Adrenal gland (tissue), 12 donors: Measurements from ENCODE around the gene SRRT. TPM values are rescaled to one million over a fixed set of nuclear protein-coding genes. Genes with fewer than 3 reads are reported as not detected.
"Not testable (repeated sequence)": the region's sequence is repeated elsewhere in the genome, so short reads cannot be mapped to it uniquely, and the experiment has no call there.

ENCODE experiments used
- DNase-seq, 7 donors: peaks; one replicate each; pipeline ENCODE4 v3.0.0-alpha.2; 2019 to 2020
- H3K27ac ChIP-seq, 5 donors: fragments of 200-600 bp; sonication (generic) in 4 of 5; 1 replicate in 3 of 5; 2 replicates in 2 of 5; pipeline versions ENCODE4 v1.5.1 to v1.8.0; 2016 to 2020; ENCODE audit warnings: mild to moderate bottlenecking in 1 of 5
- H3K27me3 ChIP-seq: fragments of 200-600 bp; 2 replicates; pipeline ENCODE4 v1.8.0; 2021
- H3K36me3 ChIP-seq, 2 donors: fragments of 200-600 bp; replicated peaks in 1 of 2; 1 replicate in 1 of 2; 2 replicates in 1 of 2; pipeline versions ENCODE4 v1.5.1 to v1.8.0; 2018 to 2022
- H3K4me1 ChIP-seq, 2 donors: fragments of 200-600 bp; replicated peaks in 1 of 2; 1 replicate in 1 of 2; 2 replicates in 1 of 2; pipeline versions ENCODE4 v1.5.1 to v1.8.0; 2018 to 2021
- H3K4me3 ChIP-seq, 4 donors: fragments of 200-600 bp; sonication (generic) in 3 of 4; one replicate each; pipeline ENCODE4 v1.5.1; 2016 to 2018
- H3K9me3 ChIP-seq, 3 donors: fragments of 200-600 bp; sonication (generic) in 1 of 3; replicated peaks in 1 of 3; 1 replicate in 2 of 3; 2 replicates in 1 of 3; pipeline versions ENCODE4 v1.5.1 to v1.8.0; 2016 to 2021
- POLR2A ChIP-seq, 2 donors: fragments of 450-650 bp; IDR thresholded peaks; one replicate each; pipeline ENCODE4 v1.6.1; 2017; ENCODE audit warnings: antibody characterized with exemption in 2 of 2, mild to moderate bottlenecking in 2 of 2, moderate library complexity in 1 of 2
- WGBS, 4 donors: extraction: QIAGEN DNeasy Blood & Tissue Kit in 2 of 4; methylation state at CpG; one replicate each; pipeline versions ENCODE4 v1.1.5 to v1.1.7; 2013 to 2017; 5-methylcytosine and 5-hydroxymethylcytosine counted together
- intact Hi-C, 2 donors: fragments of 100-400 bp; cut with DNase I; formaldehyde crosslinking; loops; one replicate each; pipeline versions ENCODE4 v1.14.1 to v1.15.0; 2022 to 2023
- polyA plus RNA-seq, 3 donors: library from polyadenylated mRNA; stranded (reverse); fragments of 200-250 nt in 2 of 3; fragments of 350-450 nt in 1 of 3; fragmentation: Illumina TruSeq in 1 of 3; extraction: RNeasy Lipid Tissue Mini Kit (QIAGEN cat#74804) in 1 of 3; gene quantifications; one replicate each; pipeline ENCODE4 v1.2.3, GENCODE V29; 2013 to 2014
- total RNA-seq, 9 donors: library from RNA; depleted of rRNA in 4 of 9; stranded (reverse); fragments of >200 nt in 4 of 9; fragments of 120-200 nt in 1 of 9; fragmentation: NEBNext Ultra II Directional in 1 of 9; extraction: Animal tissue kit (Norgen Biotek cat#: 25700) in 1 of 9; gene quantifications; one replicate each; pipeline versions ENCODE4 v1.1.0 to v1.2.4, GENCODE V29; 2013 to 2023
- TF ChIP-seq, protein P1 (sequence below), 6 experiments: fragments of 450-650 bp in 4 of 6; fragments of 200-600 bp in 2 of 6; sonication (generic) in 1 of 6; IDR thresholded peaks; 1 replicate in 5 of 6; 2 replicates in 1 of 6; pipeline versions ENCODE4 v1.5.1 to v1.8.0; 2016 to 2021; ENCODE audit warnings: antibody characterized with exemption in 6 of 6, mild to moderate bottlenecking in 2 of 6, moderate library complexity in 1 of 6
- donor health status: healthy with polysubstance abuse.
- donor health status: Bipolar disorder and iron deficiency.
- donor health status: DM: yes; HTN: yes; CAD: no.
- donor health status: DM: no; HTN: no; CAD: no.
- donor health status: DM: no; HTN: no; CAD: no.
- donor health status: DM: yes; HTN: yes; CAD: no.

SRRT gene
- total and polyA plus RNA-seq, 12 donors = 44.0 to 289 (median 97.1) TPM

DNA sequence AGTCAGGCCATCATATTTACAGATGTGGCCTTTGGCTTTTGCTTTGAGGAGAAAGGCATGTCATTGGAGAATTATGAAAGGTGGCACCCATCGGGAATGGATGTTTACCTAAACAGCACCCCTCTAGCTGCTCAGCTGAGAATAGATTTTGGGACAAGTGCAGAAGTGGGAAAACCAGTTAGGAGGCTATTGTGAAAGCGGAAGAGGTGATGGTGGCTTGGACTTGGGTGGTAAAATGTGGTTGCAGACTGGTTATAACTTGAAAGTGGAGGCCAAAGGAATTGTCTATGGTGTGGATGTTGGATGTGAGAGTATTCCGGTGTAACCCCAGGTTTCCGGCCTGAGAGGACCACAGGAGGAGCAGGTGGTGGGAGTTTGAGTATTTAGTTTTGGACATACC, 27.5 kb upstream of the SRRT start:
- TF ChIP-seq POLR2A (IDR thresholded peaks at IDR 0.05) = no peak
- TF ChIP-seq, protein P1, sequence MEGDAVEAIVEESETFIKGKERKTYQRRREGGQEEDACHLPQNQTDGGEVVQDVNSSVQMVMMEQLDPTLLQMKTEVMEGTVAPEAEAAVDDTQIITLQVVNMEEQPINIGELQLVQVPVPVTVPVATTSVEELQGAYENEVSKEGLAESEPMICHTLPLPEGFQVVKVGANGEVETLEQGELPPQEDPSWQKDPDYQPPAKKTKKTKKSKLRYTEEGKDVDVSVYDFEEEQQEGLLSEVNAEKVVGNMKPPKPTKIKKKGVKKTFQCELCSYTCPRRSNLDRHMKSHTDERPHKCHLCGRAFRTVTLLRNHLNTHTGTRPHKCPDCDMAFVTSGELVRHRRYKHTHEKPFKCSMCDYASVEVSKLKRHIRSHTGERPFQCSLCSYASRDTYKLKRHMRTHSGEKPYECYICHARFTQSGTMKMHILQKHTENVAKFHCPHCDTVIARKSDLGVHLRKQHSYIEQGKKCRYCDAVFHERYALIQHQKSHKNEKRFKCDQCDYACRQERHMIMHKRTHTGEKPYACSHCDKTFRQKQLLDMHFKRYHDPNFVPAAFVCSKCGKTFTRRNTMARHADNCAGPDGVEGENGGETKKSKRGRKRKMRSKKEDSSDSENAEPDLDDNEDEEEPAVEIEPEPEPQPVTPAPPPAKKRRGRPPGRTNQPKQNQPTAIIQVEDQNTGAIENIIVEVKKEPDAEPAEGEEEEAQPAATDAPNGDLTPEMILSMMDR (IDR thresholded peaks at IDR 0.05) = no peak

DNA sequence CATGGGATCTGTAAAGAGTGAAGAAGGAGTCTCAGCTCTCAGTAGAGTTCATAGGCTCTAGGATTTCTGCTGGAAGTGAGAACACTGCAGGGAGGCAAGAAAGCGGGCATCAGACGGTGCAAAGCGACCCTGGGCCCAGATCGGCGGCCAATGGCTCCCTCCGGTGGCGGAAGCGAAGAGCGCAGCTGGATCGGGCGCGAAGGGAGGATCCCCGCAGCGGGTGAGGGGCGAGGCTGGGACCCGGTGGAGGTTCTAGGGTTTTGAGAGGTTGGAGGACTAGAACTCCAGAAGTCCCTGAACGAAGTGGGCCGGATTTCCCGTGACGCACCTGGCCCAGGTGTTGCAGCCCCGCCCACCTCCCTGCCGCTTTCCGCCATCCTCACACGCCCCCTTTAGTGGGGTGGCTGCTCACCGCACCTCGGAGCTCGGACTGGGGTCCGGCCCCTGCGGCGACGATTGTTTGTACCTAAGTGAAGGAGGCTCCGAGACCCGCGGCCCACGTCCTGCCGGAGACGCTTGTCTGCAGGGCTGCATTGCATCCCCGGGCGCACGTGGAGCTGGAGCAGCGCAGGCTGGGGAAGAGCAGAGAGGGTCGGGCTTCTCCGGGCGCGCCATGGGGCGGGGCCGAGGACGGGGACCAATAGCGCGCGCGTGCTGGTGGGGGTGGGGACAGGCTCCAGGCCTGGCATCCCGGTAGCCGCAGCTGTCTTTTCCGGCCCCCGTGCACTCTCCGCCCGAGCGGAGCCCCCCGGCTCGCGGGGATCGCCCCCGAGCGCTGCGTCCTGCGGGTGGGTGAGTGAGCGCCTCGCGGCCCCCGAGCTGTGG, 22.6 kb upstream of the SRRT start, which contains the start of gene SLC12A9:
SLC12A9 (plus strand) TSS at position 666 of the 825 bp plus-strand sequence. CDS start 1,485 bp downstream, outside the sequence.
- peak within 1 kb of the TSS in 3 of 4 donors; percentile 73 to 94 (median 75) for H3K4me3 ChIP-seq
- DNase-seq = peak; percentile 91 to 95 (median 93)
- intact Hi-C loops = loop anchor here (5.0 kb wide), 2 partner anchors 55 to 150 kb away; no protein-coding TSS in a partner anchor
- H3K27ac ChIP-seq = peak within 1 kb of the TSS in 1 of 5 donors; percentile 75
- TF ChIP-seq, protein P1 (IDR thresholded peaks at IDR 0.05) = peak; percentile 87 to 97 (median 94)
- peak; percentile 33 to 44 for TF ChIP-seq POLR2A (IDR thresholded peaks at IDR 0.05)
- H3K9me3 ChIP-seq = no peaks in the 10 kb centered on the region
- WGBS, 4 donors = 0 to 1% (median 0%) methylated on average over 15 to 71 of the region's 71 CpGs
- no peaks in the 10 kb centered on the region for H3K36me3 ChIP-seq
- H3K4me1 ChIP-seq = peaks cover 4 to 12% of the 10 kb centered on the region in 2 donors
- no peaks in the 10 kb centered on the region for H3K27me3 ChIP-seq

More for the DNA sequence above, 27.5 kb upstream of the SRRT start:
- DNase-seq = no peak
- H3K4me3 ChIP-seq = no peak overlapping the region
- WGBS, 4 donors = 95 to 100% (median 96%) methylated on average over 4 of the region's 4 CpGs
- no peaks in the 10 kb centered on the region for H3K27me3 ChIP-seq
- H3K4me1 ChIP-seq = peaks cover 3 to 7% of the 10 kb centered on the region in 2 donors
- no peak overlapping the region for H3K27ac ChIP-seq
- H3K36me3 ChIP-seq = no peaks in the 10 kb centered on the region
- intact Hi-C loops = no loop called here
- H3K9me3 ChIP-seq = no peaks in the 10 kb centered on the region

DNA sequence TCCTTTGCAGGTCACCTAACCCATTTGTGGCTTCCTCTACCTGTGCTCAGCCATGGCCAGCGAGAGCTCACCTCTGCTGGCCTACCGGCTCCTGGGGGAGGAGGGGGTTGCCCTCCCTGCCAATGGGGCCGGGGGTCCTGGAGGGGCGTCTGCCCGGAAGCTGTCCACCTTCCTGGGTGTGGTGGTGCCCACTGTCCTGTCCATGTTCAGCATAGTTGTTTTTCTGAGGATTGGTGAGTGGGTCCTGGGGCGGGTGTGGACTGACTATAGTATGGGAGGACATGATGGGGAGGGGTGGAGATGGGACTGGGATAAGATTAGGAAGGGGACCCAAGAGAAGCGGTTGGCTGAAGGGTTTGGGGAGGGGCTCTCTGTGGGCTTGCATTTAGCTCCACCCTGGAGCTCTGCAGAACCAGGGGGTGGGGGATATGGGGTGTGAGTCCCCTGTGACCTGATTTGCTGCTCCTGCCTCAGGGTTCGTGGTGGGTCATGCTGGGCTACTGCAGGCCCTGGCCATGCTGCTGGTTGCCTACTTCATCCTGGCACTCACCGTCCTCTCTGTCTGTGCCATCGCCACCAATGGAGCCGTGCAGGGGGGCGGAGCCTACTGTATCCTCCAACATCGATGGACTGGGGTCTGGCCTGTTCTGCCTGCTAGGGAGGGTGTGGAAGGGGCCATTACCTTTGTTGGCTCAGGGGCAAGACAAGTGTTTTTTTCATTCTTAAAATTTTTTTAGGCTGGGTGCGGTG, 20.6 kb upstream of the SRRT start:
- intact Hi-C loops = loop anchor here (5.0 kb wide), 2 partner anchors 57 to 152 kb away; no protein-coding TSS in a partner anchor
- Histone ChIP-seq H3K27ac (no peak overlapping the region), H3K4me1 (peaks cover 4 to 12% of the 10 kb centered on the region in 2 donors), H3K27me3 (no peaks in the 10 kb centered on the region), H3K4me3 (no peak overlapping the region), H3K36me3 (no peaks in the 10 kb centered on the region), H3K9me3 (no peaks in the 10 kb centered on the region)
- no peak for DNase-seq
- 87 to 94% (median 92%) methylated on average over 11 to 14 of the region's 14 CpGs for WGBS, 4 donors
- TF ChIP-seq, protein P1 (IDR thresholded peaks at IDR 0.05) = no peak
- no peak for TF ChIP-seq POLR2A (IDR thresholded peaks at IDR 0.05)

DNA sequence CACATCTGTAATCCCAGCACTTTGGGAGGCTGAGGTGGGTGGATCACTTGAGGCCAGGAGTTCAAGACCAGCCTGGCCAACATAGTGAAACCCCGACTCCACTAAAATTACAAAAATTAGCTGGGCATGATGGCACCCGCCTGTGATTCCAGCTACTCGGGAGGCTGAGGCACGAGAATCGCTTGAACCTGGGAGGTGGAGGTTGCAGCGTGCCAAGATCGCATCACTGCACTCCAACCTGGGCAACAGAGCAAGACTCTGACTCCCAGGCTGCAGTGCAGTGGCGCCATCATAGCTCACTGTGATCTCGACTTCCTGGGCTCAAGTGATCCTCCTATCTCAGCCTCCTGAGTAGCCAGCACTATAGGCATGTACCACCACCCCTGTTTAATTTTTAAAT, 20.0 kb upstream of the SRRT start:
- H3K9me3 ChIP-seq, H3K4me3 ChIP-seq, DNase-seq, H3K36me3 ChIP-seq, H3K27me3 ChIP-seq, H3K27ac ChIP-seq: not testable (repeated sequence)
- 92 to 98% (median 96%) methylated on average over 9 of the region's 9 CpGs for WGBS, 4 donors
- peaks cover 4 to 12% of the 10 kb centered on the region in 2 donors for H3K4me1 ChIP-seq
- intact Hi-C loops = loop anchor here (5.0 kb wide), 3 partner anchors 58 to 153 kb away; partner anchors contain the start of gene POP7 (in 1 of the 2)
